HG03196 (cell line): ENCODE results near the gene U2AF1L4.

Experiments used
- ATAC-seq: cut with Tn5 transposase; IDR thresholded peaks from one replicate; pipeline ENCODE4 v1.9.1; 2021; ENCODE audit not compliant: unreplicated experiment

The U2AF1L4 gene, protein sequence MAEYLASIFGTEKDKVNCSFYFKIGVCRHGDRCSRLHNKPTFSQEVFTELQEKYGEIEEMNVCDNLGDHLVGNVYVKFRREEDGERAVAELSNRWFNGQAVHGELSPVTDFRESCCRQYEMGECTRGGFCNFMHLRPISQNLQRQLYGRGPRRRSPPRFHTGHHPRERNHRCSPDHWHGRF

DNA sequence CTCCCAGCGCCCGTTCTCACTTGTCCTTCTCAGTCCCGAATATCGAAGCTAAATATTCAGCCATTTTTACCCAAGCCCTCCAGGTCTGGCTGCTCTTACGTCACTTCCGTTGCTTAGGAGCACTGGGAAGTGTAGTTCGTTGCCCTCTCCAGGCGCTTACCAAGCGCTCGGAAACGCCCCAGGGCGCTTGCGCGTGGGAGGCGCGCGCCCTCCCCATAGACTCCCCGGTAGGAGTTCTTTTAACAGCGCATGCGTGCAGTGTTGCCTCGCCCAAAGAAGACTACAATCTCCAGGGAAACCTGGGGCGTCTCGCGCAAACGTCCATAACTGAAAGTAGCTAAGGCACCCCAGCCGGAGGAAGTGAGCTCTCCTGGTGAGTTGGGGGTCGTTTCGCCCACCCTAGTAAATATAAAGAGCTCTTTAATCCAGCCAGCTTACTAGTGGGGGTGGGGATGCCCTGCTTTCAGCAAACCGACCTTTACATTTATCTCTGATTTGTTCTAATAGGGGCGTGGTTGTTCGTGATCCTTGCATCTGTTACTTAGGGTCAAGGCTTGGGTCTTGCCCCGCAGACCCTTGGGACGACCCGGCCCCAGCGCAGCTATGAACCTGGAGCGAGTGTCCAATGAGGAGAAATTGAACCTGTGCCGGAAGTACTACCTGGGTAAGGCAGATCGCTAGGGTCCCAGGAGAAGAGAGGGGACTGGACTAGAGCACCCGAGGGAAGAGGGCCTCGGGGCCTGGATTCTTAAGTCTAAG lies at the start of gene U2AF1L4, which contains the start of gene PSENEN:
Gene U2AF1L4 (minus strand): TSS at position 91 of the 759 bp plus-strand sequence. CDS start 27 bp downstream, at position 64.
Gene PSENEN (plus strand): TSS at position 324 of the 759 bp plus-strand sequence. CDS start 280 bp downstream, at position 604.
- peak; percentile 34 for ATAC-seq

DNA sequence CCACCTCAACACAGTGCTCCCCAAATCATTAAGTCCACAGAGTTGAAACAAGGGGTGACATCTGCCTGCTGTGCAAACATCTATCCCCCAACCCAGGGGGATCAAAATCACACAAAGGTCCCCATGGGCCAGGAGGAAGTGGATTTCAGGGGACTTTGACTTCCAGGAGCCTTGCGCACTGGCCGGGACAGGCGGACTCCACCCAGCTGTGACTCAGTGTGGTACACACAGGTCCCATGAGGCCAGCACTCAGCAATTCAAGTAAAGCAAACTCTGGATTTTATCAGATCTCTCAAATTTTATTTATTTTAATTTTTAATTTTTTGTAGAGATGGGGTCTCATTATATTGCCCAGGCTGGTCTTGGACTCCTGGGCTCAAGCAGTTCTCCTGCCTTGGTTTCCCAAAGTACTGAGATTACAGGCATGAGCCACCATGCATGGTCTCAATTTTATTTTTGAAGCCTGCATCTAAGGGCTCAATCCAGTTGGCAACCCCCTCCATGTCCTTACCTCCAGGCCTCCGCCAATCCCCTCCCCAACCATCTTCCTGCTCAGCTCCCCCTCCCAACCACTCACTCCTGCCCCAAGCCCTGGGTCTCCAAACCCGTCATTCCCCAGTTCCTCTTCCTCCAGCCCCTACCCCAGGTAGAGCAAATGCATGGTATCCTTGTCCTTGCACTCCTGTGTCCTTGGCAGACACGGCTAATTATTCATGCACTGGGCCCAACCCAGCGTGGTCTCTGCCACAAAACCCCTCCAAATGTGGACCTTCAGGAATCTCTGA lies 48.4 kb upstream of the U2AF1L4 start:
- no peak for ATAC-seq

DNA sequence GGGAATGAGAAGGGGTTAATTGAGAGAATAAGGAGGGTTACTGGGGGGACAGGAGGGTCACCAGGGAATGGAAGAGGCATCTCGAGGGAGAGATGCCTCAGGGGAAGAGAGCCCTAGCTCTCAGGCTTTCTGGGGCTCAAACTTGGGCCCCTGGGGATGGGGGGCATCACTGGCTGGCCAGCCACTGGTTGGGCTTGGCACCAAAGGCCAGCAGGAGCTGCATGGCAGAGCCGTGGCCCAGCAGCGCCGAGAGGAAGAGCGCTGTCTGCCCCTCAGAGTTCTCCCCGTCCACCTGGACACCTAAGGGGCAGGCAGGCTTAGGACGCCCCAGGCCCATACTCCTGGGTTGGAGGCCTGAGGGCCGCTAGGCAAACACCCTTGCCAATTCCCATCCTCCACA lies 47.7 kb upstream of the U2AF1L4 start:
- ATAC-seq = no peak

DNA sequence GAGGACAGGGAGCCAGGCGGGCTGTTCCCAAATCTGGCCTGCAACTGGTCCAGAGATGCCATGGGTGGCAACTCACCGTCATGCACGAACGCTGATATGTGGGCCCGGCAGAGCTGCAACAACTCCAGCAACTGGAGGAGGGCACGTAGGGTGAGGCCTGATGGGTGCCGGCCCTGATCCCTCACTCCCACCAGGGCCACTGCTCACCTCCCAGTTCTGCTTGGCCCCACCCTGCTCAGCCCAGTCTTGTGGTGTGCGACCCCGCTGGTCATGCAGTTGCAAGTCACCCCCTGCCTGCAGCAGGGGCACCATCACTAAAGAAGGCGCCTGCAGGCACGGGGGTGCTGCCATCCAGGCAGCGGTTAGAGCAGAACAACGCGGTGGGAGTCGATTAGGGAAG lies 47.1 kb upstream of the U2AF1L4 start:
- no peak for ATAC-seq

DNA sequence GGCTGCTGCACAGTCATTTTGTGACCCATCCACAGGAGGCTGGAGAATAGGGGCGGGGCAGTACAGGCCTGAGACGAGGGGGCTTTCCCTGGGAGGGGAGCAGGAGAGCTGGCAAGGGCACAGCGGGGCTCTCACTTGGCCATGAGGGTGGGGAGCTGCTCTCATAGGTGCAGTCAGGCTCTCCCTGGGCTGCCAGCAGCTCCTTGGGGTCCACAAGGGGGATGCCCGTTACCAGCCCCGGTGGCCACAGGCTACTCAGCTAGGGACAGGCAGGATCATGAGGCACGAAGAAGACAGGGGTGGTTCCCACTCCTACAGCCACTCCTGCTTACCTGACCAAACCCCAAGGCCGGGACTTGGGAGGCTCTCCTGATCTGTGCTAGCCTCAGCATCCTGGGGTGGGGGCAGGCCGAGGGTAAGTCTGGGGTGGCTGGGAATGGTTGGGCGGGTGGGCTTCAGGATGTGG lies 46.6 kb upstream of the U2AF1L4 start:
- ATAC-seq = no peak

DNA sequence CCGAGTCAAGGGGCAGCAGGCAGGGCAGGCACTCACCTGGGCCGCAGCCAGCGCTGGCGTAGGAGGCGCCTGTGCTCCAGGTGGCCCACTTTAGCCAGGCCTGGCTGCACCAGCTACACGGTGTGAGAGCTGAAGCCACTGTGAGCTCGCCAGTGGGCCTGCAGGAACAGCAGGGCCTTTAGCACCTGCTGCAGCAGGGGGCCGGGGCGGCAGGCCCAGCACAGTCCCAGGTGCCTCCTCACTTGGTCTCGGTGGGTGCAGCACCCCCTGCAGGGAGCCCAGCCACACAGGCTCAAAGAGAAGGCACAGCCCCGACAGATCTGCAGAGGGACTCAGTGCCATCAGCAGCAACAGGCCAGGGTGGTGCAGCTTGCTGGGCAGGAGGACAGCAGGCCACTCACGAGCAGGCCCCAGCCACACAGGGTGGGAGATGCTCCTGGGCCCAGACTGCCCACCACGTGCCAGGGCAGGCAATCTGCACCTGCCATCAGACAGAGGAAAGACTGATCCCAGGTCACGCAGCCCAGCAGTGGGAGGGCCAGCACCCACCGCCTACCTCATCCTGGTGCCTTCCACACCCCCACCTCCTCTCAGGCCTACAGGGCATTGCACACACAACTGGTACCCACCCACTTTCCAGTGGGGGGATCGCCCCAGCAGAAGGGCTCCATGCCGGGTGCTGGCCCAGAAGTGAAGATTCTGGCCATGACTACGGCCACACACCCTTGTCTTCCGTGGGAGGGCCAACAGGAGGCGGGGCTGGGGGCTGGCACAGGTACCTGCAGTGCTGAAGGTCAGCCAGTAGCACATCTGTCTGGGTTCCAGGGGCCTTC lies 46.0 kb upstream of the U2AF1L4 start:
- no peak for ATAC-seq

DNA sequence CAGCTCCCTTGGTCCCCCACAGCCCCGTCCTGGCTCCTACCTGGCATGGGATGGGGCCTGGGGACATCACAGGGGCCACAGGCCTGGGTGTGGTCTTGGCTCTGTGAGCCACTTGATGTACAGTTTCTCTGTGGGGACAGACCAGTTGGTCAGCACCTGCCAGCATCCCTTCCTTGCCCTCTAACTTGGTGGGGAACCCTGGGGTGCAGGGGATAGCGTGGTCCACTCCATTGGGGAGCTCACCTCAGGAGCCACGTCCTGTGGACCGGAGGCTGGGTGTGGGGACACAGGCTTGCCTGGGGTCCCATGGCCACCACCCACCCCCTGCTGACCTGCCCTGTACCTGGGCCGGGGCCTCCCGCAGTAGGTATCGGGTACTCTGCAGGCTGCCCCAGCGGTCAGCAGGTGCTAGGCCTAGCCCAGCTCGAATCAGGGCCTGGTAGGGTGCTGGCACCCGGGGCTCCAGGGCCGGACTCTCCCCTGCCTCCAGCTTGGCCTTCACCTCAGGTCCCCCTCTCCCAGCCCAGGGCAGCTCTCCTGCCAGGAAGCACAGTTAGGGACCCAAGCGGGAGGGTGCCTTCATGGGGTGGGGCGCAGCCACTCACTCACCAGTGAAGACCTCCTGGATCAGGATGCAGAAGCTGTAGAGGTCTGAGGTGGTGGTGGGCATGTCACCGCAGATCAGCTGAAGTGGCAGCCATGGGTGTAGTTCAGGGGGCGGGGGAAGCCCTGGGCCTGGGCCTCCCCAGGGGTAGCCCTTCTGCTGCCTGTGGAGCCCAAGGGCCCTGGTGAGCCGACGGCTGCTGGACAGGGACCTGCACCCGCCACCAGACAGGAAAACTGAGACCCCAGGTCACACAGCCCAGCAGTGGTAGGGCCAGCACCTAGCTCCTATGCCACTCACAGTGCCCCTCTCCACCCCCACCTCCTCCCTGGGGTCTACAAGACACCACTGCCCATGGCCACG lies 45.0 kb upstream of the U2AF1L4 start:
- ATAC-seq = no peak

DNA sequence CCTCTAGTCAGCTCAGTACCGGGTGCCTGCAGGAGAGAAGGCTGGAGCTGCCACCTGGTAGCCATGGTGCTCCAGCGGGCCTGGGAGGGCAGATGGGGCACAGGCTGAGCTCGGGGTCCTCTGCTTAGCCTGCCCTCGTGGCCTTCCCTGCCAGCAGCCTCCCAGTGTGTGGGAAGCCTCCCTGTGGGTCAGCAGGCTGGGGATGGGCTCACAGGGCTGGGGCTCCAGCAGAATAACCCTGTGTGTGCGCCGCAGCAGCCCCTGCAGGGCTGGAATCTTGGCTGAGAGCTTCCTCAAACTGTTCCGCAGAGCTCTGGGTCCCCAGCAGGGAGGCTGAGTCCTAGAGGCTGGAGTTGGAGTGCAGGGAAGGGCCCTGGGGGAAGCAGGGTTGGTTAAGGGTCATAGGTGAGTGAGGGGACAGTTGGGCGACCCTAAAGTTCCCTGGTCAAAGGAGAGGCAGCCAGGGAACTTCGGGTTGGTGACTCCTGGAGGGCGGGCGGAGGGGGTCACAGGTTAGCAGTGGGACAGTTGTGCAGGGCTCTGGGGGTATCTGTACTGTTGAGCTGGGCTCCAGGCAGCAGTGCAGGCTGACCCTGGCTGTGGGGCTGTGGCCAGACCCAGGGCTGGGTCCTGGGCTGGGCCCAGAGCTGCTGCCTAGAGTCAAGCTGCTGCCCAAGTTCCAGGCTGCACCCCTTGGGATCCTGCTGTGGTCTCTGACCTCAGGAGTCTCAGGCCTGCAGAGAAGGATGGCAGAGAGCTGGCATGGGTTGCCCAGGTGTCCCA lies 44.2 kb upstream of the U2AF1L4 start:
- no peak for ATAC-seq

DNA sequence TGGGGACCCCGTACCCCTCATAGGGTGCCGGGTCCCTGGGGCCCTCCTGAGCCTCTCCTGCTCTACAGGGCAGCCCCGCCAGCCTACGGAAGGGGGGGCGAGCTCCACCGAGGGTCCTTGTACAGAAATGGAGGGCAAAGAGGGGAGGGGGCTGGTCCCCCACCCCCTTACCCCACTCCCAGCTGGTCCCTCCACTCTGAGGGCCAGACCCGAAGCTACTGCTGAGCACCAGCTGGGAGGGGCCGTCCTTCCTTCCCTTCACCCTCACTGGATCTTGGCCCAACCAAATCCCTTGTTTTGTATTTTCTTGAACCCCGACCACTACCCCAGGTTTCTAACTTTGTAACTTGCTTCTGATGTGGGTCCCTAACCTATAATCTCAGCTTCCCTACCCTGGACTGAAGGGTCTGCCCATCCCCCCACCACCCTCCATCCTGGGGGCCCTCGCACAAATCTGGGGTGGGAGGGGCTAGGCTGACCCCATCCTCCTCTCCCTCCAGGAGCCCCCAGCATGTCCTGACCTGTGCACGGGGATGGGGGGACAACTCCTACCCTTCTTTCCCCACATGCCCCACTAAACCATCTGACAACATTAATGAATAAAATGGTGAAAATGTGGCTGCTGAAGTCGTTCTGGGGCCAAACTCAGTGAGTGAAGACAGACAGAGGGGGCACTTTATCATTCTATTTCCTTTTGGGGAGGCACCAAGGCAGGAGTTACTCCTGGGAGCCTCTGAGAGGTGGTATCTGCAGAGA lies 43.2 kb upstream of the U2AF1L4 start:
- ATAC-seq = no peak

DNA sequence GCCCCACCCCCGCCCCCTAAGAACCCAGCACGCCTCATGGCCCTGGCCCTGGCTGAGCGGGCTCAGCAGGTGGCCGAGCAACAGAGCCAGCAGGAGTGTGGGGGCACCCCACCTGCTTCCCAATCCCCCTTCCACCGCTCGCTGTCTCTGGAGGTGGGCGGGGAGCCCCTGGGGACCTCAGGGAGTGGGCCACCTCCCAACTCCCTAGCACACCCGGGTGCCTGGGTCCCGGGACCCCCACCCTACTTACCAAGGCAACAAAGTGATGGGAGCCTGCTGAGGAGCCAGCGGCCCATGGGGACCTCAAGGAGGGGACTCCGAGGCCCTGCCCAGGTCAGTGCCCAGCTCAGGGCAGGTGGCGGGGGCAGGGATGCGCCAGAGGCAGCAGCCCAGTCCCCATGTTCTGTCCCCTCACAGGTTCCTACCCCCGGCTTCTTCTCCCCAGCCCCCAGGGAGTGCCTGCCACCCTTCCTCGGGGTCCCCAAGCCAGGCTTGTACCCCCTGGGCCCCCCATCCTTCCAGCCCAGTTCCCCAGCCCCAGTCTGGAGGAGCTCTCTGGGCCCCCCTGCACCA lies 42.1 kb upstream of the U2AF1L4 start:
- no peak for ATAC-seq

DNA sequence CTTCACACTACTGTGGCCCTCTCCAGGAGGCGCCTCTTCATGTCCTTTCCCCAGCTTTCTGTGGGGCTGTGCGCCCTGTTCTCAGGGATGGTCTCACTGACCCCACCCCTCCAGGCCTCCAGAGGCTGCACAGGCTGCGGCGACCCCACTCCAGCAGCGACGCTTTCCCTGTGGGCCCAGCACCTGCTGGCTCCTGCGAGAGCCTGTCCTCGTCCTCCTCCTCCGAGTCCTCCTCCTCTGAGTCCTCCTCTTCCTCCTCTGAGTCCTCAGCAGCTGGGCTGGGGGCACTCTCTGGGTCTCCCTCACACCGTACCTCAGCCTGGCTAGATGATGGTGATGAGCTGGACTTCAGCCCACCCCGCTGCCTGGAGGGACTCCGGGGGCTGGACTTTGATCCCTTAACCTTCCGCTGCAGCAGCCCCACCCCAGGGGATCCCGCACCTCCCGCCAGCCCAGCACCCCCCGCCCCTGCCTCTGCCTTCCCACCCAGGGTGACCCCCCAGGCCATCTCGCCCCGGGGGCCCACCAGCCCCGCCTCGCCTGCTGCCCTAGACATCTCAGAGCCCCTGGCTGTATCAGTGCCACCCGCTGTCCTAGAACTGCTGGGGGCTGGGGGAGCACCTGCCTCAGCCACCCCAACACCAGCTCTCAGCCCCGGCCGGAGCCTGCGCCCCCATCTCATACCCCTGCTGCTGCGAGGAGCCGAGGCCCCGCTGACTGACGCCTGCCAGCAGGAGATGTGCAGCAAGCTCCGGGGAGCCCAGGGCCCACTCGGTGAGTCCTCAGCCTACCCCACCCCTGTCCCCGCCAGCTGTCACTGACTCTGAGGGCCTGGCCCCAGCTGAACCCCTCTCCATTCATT lies 41.3 kb upstream of the U2AF1L4 start:
- no peak for ATAC-seq

DNA sequence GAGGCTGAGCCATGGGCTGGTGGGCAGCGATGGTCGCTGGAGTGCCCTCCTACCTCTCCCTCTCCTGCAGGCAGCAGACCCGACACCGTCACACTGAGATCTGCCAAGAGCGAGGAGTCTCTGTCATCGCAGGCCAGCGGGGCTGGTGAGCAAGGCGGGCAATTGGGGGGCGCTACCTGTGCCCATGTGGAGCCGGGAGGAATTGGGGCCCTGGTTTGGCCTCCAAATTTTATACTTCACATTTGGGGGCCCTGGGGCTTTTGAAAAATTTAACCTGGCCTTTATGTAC lies 40.1 kb upstream of the U2AF1L4 start:
- no peak for ATAC-seq

DNA sequence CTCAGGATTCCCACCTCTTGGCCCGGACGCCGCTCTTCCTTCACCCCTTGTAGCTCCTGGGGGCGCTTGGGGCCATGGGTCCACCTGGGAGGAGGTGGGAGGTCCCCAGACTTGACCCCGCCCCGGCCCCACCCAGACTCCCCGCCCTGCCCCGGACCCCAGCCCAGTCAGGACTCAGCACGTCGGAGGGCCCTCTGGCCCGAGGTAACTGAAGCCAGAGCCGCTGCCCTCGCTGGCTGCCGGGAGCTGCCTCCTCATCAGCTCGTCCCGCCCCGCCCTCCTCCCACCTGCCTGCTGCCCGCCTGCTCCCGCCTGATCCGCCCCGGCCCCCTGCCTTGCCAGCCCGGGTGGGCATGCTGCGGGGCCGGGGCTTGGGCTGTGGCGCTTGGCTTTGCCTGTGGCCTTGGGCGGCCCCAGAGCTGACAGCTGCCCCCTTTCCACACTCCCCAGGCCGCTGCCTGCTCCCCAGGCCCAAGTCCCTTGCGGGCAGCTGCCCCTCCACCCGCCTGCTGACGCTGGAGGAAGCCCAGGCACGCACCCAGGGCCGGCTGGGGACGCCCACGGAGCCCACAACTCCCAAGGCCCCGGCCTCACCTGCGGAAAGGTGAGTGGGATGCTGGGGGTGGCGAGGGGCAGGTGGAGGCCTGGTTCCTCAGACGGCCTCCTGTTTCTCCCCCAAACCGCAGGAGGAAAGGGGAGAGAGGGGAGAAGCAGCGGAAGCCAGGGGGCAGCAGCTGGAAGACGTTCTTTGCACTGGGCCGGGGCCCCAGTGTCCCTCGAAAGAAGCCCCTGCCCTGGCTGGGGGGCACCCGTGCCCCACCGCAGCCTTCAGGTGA lies 39.5 kb upstream of the U2AF1L4 start:
- no peak for ATAC-seq

DNA sequence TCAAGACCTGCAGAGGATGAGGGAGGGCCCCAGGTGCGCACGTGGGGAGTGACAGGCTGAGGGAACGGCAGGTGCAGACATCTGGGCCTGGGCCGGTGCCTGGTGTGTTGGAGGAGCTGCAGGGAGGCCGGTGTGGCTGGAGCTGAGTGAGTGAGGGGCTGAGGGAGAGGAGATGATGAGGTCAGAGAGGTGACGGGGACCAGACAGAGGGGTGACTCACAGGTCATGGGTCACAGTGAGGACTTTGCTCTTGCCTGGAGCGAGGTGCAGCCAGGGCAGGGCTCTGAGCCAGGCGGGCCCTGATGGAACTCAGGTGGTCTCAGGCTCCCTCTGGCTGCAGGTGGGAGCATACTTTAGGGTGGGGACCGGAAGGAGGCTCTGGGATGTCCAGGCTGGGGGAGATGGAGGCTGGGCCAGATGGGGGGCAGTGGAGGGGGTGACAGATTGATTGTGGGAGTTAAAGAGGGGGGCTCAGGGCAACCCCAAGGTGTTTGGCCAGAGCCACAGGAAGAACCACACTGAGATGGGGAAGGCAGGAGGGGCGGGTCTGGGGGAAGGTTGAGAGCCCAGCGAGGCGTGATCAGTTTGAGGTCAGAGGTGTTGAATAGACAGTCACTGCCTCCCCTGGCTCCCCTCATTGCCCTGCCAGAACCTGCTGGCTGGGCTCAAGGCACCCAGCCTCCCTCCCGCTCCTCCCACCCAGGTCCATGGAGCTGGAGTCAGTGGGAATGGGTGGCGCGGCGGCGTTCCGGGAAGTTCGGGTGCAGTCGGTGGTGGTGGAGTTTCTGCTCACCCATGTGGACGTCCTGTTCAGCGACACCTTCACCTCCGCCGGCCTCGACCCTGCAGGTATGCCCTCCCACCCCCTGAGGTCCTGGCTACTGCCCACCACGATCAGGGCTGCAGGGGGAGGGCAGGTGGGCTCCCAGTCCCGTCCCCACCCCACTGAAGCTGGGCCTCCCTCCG lies 38.5 kb upstream of the U2AF1L4 start:
- ATAC-seq = no peak

DNA sequence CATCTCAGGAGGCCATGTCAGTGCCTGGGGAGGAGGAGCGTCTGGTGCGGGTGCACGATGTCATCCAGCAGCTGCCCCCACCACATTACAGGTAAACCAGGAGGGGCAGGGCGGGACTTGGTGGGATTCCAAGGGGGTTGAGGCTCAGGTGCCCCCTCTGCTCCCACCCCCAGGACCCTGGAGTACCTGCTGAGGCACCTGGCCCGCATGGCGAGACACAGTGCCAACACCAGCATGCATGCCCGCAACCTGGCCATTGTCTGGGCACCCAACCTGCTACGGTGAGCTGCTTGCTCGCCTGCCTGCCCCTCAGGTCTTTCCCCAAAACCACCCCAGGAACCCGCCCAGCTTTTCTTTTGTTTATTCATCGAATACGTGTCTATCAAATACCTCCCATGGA lies 37.4 kb upstream of the U2AF1L4 start:
- no peak for ATAC-seq
